Hepatocyte (in vitro differentiated cells): ENCODE measurements around the gene ID1. TPM values are rescaled to one million over a fixed set of nuclear protein-coding genes. Genes with fewer than 3 reads are reported as not detected.
"Not testable (repeated sequence)": the region's sequence is repeated elsewhere in the genome, so short reads cannot be mapped to it uniquely, and the experiment has no call there.

Experiments
- DNase-seq: peaks from one replicate; pipeline ENCODE4 v3.0.0-alpha.2; 2016; ENCODE audit warnings: low spot score
- H2AFZ ChIP-seq: fragments of 200-600 bp; sonication (generic); 2 replicates; pipeline ENCODE4 v1.6.0; 2016; ENCODE audit warnings: antibody characterized with exemption, mild to moderate bottlenecking
- H3K27ac ChIP-seq: fragments of 200-600 bp; sonication (generic); 2 replicates; pipeline ENCODE4 v1.5.1; 2016; ENCODE audit warnings: mild to moderate bottlenecking
- H3K27me3 ChIP-seq: fragments of 200-600 bp; sonication (generic); 2 replicates; pipeline ENCODE4 v1.6.1; 2016
- H3K36me3 ChIP-seq: fragments of 200-600 bp; sonication (generic); replicated peaks from 2 replicates; pipeline ENCODE4 v1.5.1; 2016; ENCODE audit warnings: low read depth; ENCODE audit not compliant: insufficient read depth
- H3K4me1 ChIP-seq: fragments of 200-600 bp; sonication (generic); 2 replicates; pipeline ENCODE4 v1.5.1; 2016; ENCODE audit warnings: mild to moderate bottlenecking, moderate library complexity; ENCODE audit not compliant: insufficient read depth
- H3K4me2 ChIP-seq: fragments of 200-600 bp; sonication (generic); 2 replicates; pipeline ENCODE4 v1.6.0; 2016
- H3K4me3 ChIP-seq: fragments of 200-600 bp; sonication (generic); 2 replicates; pipeline ENCODE4 v1.5.1; 2016; ENCODE audit warnings: mild to moderate bottlenecking
- H3K79me2 ChIP-seq: fragments of 200-600 bp; sonication (generic); 2 replicates; pipeline ENCODE4 v1.6.0; 2017; ENCODE audit warnings: mild to moderate bottlenecking
- H3K9me2 ChIP-seq: fragments of 200-600 bp; sonication (generic); replicated peaks from 2 replicates; pipeline ENCODE4 v1.6.0; 2017; ENCODE audit warnings: mild to moderate bottlenecking; ENCODE audit not compliant: insufficient read depth
- H3K9me3 ChIP-seq: fragments of 200-600 bp; sonication (generic); 2 replicates; pipeline ENCODE4 v1.5.1; 2016; ENCODE audit warnings: low read depth, mild to moderate bottlenecking
- H4K20me1 ChIP-seq: fragments of 200-600 bp; sonication (generic); 2 replicates; pipeline ENCODE4 v1.6.0; 2016; ENCODE audit warnings: mild to moderate bottlenecking; ENCODE audit not compliant: insufficient read depth, poor library complexity, severe bottlenecking
- EZH2 ChIP-seq: fragments of 200-600 bp; sonication (generic); IDR thresholded peaks from 2 replicates; pipeline ENCODE4 v1.6.1; 2016; ENCODE audit warnings: antibody characterized with exemption, mild to moderate bottlenecking, borderline replicate concordance
- EZH2phosphoT487 ChIP-seq: fragments of 200-600 bp; sonication (generic); IDR thresholded peaks from one replicate; pipeline ENCODE4 v1.6.1; 2018; ENCODE audit warnings: antibody characterized with exemption, mild to moderate bottlenecking, low read depth, moderate library complexity; ENCODE audit not compliant: unreplicated experiment, severe bottlenecking
- WGBS: methylation state at CpG from one replicate; pipeline ENCODE4 v1.1.6; 2016; ENCODE audit warnings: low lambda C conversion rate; ENCODE audit errors: missing lambda C conversion rate; 5-methylcytosine and 5-hydroxymethylcytosine counted together
- polyA plus RNA-seq: library from polyadenylated mRNA; unstranded; fragments of >200 nt; fragmentation: Nextera tagmentation; extraction: Ambion mirVana; gene quantifications from 2 replicates; pipeline ENCODE4 v1.2.1, GENCODE V29; 2016
- total RNA-seq: library from RNA; depleted of rRNA; stranded (reverse); fragments of >200 nt; gene quantifications from 2 replicates; pipeline ENCODE4 v1.2.3, GENCODE V29; 2014
- TF ChIP-seq, protein P1 (sequence below): fragments of 200-600 bp; sonication (generic); IDR thresholded peaks from 2 replicates; pipeline ENCODE4 v1.5.1; 2016; ENCODE audit warnings: antibody characterized with exemption, mild to moderate bottlenecking; ENCODE audit not compliant: poor library complexity

Gene ID1
- total and polyA plus RNA-seq, 2 experiments from 2014 or later, result 310 to 651 TPM

DNA sequence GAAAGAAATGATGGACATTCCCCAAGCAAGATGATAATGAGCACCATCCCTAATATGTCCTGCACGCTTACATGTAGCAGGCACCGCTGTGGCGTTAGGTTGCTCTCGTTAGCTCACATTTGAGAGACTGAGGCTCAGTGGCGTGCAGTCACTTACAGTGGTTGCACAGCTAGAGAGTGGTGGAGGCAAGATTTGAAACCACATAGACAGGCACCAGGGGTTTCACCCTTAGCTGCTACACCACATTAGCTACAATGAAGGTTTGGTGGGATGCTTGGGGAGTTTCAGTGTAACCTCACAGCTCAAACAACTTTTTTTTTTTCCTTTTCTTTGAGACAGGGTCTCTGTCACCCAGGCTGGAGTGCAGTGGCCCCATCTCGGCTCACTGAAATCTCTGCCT lies 36.3 kb downstream of the ID1 start:
- no peaks in the 10 kb centered on the region for H3K27me3 ChIP-seq

DNA sequence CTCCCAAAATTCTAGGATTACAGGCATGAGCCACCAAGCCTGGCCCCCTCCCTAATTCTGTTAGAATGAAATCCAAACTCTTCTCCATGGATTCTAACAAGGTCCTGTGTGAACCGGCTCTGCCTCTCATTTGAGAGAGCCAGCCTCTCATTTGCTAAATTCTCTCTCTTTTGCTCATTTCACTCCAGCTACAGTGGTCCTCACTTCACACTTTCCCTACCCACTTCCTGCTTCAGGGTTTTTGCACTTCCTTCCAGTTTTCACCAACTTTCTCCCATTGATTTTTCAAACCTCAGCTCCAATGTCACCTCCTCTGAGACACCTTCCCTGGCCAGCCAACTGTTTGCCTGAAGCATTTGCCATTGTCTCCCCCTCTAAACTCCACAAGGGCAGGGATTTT lies 37.7 kb downstream of the ID1 start:
- Histone ChIP-seq H3K79me2 (no peaks in the 10 kb centered on the region), H3K9me2 (no peaks in the 10 kb centered on the region), H3K9me3 (no peaks in the 10 kb centered on the region), H3K27ac (no peak overlapping the region), H3K4me1 (peaks cover 5% of the 10 kb centered on the region), H3K4me2 (no peak overlapping the region), H3K27me3 (no peaks in the 10 kb centered on the region), H3K4me3 (no peak overlapping the region), H4K20me1 (no peaks in the 10 kb centered on the region), H3K36me3 (no peaks in the 10 kb centered on the region), H2AFZ (no peak overlapping the region)
- no peak for TF ChIP-seq EZH2
- TF ChIP-seq, protein P1, sequence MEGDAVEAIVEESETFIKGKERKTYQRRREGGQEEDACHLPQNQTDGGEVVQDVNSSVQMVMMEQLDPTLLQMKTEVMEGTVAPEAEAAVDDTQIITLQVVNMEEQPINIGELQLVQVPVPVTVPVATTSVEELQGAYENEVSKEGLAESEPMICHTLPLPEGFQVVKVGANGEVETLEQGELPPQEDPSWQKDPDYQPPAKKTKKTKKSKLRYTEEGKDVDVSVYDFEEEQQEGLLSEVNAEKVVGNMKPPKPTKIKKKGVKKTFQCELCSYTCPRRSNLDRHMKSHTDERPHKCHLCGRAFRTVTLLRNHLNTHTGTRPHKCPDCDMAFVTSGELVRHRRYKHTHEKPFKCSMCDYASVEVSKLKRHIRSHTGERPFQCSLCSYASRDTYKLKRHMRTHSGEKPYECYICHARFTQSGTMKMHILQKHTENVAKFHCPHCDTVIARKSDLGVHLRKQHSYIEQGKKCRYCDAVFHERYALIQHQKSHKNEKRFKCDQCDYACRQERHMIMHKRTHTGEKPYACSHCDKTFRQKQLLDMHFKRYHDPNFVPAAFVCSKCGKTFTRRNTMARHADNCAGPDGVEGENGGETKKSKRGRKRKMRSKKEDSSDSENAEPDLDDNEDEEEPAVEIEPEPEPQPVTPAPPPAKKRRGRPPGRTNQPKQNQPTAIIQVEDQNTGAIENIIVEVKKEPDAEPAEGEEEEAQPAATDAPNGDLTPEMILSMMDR, result no peak
- TF ChIP-seq EZH2phosphoT487, result no peak
- no peak for DNase-seq
- 87% methylated on average over 1 of the region's 1 CpG for WGBS

More for the DNA sequence above, 36.3 kb downstream of the ID1 start:
- Histone ChIP-seq H3K9me2 (no peaks in the 10 kb centered on the region), H2AFZ (no peak overlapping the region), H3K9me3 (no peaks in the 10 kb centered on the region), H4K20me1 (no peaks in the 10 kb centered on the region), H3K79me2 (no peaks in the 10 kb centered on the region), H3K4me1 (peaks cover 5% of the 10 kb centered on the region), H3K36me3 (no peaks in the 10 kb centered on the region), H3K4me3 (no peak overlapping the region), H3K27ac (no peak overlapping the region), H3K4me2 (no peak overlapping the region)
- TF ChIP-seq EZH2phosphoT487, result no peak
- WGBS, result 94% methylated on average over 6 of the region's 6 CpGs
- DNase-seq, result no peak

GRCh38 chr20:31643522-31643921 lies 38.4 kb downstream of the ID1 start:
- 95% methylated on average over 4 of the region's 4 CpGs for WGBS

DNA sequence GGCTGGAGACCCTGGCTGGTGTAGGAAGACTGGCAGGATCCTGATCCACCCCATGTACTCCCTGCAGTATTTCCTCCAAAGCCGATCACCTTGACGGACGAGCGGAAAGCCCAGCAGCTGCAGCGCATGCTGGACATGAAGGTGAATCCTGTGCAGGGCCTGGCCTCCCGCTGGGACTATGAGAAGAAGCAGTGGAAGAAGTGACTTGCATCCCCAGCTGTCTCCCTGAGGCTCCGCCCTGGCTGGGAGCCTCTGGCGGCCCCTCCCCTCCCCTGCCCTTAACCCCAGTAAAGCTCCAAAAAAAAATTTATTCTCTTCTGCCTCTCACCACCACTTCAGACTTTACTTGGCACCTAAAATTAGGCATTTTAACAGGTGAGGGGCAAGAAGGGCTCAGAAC lies 39.6 kb downstream of the ID1 start:
- WGBS, result 80% methylated on average over 8 of the region's 8 CpGs
- Histone ChIP-seq H4K20me1 (no peaks in the 10 kb centered on the region), H3K4me3 (no peak overlapping the region), H3K9me2 (no peaks in the 10 kb centered on the region), H3K4me2 (no peak overlapping the region), H3K9me3 (no peaks in the 10 kb centered on the region), H3K79me2 (no peaks in the 10 kb centered on the region), H3K36me3 (no peaks in the 10 kb centered on the region), H2AFZ (no peak overlapping the region), H3K27me3 (no peaks in the 10 kb centered on the region), H3K4me1 (no peaks in the 10 kb centered on the region), H3K27ac (no peak overlapping the region)
- TF ChIP-seq EZH2 (no peak), EZH2phosphoT487 (no peak)
- TF ChIP-seq, protein P1, result no peak
- DNase-seq, result no peak

More at GRCh38 chr20:31643522-31643921, 38.4 kb downstream of the ID1 start:
- no peak overlapping the region for H3K4me3 ChIP-seq
- H4K20me1 ChIP-seq, result no peaks in the 10 kb centered on the region
- no peak overlapping the region for H2AFZ ChIP-seq
- H3K36me3 ChIP-seq, result no peaks in the 10 kb centered on the region
- no peaks in the 10 kb centered on the region for H3K79me2 ChIP-seq
- no peak overlapping the region for H3K4me2 ChIP-seq
- no peaks in the 10 kb centered on the region for H3K9me3 ChIP-seq
- DNase-seq, result no peak
- no peaks in the 10 kb centered on the region for H3K27me3 ChIP-seq
- peaks cover under 1% of the 10 kb centered on the region for H3K4me1 ChIP-seq
- H3K9me2 ChIP-seq, result no peaks in the 10 kb centered on the region
- TF ChIP-seq EZH2phosphoT487, result no peak
- no peak for TF ChIP-seq EZH2
- TF ChIP-seq, protein P1, result no peak
- no peak overlapping the region for H3K27ac ChIP-seq

DNA sequence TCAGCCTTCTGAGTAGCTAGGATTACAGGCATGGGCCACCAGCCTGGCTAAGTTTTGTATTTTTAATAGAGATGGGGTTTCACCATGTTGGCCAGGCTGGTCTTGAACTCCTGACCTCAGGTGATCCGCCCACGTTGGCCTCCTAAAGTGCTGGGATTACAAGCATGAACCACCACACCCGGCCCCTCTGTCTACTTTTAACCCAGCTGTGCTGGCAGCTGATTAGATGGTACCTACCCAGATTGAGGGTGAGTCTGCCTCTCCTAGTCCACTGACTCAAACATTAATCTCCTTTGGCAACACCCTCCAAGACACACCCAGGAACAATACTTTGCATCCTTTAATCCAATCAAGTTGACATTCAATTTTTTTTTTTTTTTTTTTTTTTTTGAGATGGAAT lies 43.0 kb downstream of the ID1 start:
- 80% methylated on average over 3 of the region's 3 CpGs for WGBS
- not testable (repeated sequence) for H3K4me3 ChIP-seq, H4K20me1 ChIP-seq, H2AFZ ChIP-seq, H3K36me3 ChIP-seq, H3K9me2 ChIP-seq, DNase-seq, H3K4me2 ChIP-seq, H3K27me3 ChIP-seq, H3K9me3 ChIP-seq, H3K27ac ChIP-seq, H3K79me2 ChIP-seq, H3K4me1 ChIP-seq
